Measurements from ENCODE around the gene GZF1. TPM values are rescaled to one million over a fixed set of nuclear protein-coding genes. Genes with fewer than 3 reads are reported as not detected.

GZF1 gene
- polyA plus RNA-seq, 10 donors = 8.1 to 14.8 (median 10.9) TPM

DNA sequence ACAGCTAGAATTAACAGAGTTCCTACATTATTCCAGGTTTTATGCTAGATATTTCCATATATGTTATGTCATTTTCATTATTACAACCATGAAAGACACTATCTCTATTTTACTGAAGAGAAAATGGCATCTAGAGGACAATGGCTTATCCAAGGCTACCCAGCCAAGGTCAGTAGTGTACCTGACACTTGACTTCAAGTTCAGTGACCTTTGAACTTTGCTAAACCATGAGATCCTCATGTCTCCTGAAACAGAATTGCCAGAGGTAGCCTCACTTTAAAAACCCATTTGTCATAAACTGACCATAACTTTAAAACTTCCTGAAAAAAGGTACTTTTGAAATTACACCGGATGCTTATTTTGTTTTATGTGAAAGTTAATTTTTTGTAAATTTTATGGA lies 44.9 kb downstream of the GZF1 start:
- DNase-seq = no peak

DNA sequence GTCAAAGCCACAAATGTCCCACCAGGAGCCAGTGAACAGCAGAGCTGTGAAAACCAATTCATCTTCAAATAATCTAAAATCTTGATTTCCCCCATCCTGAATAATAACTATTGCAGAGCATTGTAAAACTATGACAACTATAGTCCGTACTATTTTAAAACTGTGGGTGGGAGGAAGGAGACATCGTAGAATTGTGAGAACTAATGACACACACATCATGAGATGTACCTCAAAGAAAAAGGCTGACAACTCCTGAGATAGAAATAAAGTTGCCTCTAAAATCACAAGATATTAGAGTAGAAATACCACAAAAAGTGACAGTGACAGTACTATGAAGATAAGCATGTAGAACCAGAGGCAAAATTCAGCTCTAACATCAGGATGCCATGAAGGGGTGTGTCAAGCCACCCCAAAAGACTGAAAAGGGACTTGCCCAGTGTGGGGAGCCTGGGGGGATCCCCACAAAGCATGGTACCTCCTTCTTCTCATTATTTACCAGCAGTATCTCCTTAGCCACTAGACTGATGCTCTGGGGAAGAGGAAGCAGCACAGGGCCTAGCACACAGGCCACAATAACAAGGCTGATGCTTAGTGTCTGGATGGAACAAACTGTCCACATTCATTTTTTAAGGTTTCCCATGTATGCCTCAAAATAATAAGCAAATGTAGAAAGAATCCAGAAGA lies 45.9 kb downstream of the GZF1 start:
- no peak for DNase-seq

DNA sequence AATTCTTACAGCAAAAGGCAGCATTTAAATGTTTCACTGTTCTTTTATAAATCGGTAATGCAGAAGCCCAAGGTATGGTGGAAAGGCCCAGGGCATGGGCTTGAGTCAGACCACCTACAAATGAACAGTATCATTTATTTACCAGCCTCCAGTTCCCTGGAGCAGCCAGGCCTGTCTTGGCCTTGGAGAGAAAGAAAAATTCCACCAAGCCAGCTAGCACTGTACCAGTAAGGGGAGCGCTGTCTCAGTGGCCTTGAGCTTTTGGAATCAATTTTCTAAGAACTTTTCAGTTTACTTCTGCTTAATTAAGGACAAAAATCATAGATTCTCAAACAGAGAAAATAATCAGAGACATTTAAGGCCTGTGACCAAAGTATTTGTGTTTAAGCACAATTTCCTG lies 47.0 kb downstream of the GZF1 start:
- DNase-seq = no peak

DNA sequence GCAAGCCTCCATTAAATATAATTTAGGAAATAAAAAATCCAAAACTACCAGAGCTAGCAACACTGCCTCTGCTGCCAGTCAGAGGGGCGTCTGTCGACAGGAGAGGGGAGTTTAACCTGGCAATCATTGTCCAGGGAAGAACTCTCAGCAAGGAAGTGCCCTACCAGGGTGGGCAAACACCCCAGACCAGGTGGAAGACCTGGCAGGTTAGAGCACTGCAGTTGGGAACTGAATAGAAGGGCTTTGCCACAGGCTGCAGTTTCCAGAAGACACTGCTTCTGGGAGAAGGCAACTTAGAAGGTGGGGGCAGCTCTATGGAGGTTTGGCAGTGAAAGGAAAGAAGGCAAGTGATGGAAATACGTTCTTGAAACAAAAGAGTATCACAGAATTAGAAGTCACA lies 47.8 kb downstream of the GZF1 start:
- no peak for DNase-seq

DNA sequence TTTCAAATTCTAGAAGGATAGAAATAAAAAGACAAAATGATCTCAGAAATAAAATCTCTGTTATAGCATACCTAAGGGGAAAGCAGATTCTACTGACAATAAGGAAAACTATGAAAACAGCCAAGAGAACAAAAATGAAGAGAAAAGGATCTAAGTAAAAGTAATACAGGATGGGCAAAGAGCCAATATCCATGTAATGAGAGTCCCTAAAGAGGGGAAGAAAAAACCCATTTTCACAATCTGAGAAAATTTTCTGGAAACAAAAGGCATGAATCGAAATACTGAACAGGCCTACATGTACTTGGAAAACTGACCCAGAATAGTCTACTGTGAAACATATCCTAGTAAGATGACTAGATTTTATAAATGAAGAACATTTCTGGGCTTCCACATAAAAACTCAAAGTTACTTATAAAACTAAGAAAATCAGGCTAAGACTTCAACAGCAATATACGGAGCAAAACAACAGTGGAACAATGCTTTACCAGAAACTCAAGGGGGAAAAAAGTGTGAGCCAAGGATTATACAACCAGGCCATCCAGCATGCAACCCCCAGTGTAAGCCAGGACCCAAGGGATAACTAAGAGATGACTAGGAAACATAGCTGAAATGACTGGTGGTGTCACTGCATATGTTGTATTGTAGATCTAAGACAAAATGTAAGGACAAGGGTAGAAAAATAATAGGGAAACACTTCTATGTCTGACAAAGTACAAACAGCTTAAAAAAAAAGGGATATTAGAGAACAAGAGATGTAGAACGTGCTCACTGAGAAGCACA lies 49.1 kb downstream of the GZF1 start:
- peak in 2 of 3 donors; percentile 31 to 52 for DNase-seq

DNA sequence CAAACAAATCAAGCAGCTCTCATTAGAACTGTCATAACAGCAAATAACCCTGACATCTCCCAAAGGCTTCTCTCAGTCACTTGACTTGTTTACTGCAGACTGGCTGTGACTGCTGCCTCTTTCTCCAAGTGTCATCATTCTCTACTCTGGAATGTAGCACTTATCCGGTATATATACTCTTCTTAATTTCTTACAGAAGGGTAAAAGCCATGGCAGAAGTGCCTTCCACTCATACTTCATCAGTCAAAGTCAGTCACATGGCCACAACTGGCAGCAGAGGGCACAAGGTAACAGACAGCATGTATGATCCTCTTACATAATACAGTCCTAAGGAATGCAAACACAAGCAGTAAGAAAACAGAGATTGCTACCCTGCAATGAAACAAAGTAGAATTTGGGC lies 50.0 kb downstream of the GZF1 start:
- DNase-seq = no peak

DNA sequence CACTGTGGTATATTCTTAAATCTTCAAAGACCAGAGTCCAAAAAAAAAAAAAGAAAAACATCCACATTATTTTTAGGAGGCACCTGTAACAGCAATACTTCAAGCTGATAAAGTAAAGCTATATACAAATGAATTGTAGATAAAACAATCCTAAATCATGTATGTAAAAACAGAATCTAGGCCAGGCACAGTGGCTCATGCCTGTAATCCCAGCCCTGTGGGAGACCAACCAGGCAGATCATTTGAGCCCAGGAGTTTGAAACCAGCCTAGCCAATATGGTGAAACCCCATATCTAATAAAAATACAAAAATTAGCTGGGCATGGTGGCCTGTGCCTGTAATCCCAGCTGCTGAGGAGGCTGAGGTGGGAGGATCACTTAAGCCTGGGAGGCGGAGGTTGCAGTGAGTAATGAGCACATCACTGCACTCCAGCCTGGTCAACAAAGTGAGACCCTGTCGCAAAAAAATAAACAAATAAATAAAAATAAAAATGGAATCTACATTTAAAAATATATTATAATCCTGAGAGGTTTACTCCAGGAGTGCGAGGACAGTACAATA lies 52.0 kb downstream of the GZF1 start:
- no peak for DNase-seq

DNA sequence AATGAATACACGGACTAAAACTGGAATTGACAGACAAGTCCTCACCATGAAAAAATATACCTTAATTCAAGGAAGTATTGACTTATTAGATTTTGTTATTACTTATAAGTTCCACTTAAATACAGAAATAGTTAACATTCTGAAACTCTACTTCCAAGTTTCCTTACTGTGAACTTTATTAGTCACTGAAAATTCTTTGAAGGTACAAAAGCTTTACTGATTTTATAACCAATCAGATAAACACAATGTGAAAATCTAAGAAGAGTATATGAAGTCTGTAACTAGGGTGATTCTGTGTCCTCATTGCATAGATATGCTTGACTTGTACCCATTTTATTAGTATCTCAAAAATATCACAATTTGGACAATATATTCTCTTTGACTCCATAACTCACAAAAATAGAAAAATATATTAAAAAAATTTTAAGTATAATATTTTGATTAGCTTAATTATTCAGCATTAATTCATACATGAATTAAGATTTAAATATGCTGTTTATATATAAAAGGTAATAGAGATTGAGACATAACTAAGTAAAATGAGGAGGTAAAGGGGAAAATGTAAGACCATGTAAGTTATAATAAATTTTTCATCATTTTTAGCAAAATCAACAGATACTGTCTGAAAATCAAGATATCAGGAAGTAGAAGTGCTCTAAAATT lies 52.7 kb downstream of the GZF1 start:
- DNase-seq = no peak

DNA sequence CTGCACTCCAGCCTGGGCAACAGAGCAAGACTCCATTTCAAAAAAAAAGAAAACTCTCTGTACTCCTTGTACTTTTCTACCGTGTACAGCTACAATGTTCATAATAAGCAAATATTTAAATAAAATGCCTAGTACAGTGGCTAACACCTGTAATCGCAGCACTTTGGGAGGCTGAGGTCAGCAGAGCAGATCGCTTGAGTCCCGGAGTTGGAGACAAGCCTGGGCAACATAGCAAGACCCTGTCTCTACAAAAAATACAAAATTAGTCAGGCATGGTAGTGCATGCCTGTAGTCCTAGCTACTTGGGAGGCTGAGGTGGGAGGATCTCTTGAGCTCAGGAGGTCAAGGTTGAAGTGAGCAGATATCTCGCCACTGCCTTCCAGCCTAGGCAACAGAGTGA lies 53.6 kb downstream of the GZF1 start:
- no peak for DNase-seq

DNA sequence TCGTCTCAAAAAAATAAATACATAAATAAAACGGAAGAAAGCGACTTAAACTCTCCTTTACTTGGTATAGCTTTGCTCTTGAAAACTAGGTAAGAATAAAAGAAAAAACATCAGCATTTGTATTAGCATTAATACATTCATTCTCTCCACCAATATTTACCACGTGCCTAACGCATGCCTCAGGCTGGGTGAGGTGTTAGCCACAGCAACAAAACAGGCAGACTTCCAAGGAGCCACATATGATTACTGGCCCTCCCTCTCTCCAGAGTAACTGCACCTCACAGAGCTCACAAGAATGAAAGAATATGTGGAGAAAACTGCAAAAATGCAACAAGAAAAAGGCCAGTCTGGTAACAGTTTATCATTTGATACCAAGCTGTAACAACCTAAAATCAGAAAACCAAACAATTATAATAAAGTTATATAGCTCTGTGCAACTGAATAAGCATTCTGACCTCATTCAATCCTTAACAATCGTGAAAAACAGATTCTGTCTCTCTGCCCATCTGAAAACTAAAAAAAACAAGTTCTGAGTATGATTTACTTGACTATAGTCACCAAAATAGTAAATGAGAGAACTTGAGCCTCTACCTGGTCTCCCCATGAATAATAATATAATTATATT lies 54.1 kb downstream of the GZF1 start:
- DNase-seq = no peak

DNA sequence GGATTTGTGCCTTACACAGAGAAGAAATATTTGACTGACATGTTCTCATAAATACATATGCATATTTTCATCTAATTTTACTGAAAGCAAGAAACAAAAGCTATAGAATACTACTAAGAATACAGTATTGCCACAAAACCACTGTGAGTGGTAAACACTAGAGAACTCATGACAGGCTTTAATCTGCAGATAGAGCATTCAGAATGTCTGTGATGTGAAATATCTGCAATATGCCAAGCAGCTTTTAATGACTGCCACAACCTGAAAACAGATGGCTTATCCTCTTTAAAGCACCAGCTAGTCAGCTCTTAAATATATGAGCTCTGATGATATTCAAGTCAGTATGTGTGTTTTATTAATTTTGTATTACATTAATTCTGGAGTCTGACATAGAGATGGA lies 55.9 kb downstream of the GZF1 start:
- DNase-seq = no peak

DNA sequence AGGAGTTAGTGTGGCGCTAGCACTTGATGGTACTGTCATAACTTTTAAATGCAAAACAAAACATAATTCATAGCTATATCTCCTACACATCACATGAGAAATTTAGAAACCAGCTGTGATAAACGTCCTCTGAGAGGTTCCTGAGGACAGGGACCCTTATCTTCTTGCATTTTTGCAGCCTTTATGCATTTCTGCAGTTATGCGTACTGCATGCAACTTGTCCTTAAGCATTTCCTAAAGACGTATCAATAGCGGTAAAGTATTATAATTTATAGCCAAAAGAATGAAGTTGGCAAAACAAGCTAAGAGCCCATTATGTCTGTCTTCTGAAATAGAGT lies 57.6 kb downstream of the GZF1 start:
- no peak for DNase-seq

DNA sequence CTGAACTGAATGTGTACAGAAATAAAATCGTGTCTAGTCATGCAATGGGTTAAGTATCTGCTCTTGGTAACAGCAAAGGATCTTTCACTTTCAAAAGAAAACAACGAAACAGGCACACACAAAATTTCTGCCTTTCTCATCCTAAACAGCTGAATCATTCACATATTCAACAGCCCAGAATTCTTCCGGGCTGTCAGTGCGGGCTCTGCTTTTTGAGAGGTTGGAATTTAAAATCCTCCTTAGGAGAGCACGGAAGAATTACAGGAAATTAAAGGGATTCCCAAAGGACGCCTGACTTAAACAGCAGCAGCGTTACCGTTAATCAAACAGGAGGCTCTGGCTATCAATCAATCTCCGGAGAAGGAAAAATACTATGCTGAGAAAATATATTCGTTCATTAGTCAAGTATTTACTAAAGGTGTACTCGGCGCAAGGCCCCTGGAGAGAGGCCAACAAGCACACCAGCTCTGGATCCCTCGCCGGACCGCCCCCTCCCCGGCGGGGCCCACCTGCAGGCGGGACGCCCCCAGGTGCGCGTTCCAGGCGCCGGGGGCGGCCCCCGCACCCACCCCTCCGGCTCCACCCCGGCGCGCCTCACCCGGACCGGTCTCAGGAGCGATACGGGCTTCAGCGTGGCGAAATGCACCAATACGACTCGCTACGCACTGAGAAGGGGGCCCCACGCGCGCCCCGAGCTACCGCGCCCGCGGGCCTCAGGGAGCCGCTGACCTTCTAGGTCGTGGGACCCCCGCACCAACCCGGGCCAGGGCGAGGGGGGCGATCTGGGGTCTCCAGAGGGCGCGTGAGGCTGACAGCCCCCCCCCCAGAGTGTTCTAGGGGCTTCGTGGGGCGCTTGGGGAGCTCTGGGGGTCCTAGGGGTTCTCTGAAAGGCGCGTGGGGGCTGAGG lies 58.3 kb downstream of the GZF1 start:
- peak in 2 of 3 donors; percentile 45 to 57 for DNase-seq

DNA sequence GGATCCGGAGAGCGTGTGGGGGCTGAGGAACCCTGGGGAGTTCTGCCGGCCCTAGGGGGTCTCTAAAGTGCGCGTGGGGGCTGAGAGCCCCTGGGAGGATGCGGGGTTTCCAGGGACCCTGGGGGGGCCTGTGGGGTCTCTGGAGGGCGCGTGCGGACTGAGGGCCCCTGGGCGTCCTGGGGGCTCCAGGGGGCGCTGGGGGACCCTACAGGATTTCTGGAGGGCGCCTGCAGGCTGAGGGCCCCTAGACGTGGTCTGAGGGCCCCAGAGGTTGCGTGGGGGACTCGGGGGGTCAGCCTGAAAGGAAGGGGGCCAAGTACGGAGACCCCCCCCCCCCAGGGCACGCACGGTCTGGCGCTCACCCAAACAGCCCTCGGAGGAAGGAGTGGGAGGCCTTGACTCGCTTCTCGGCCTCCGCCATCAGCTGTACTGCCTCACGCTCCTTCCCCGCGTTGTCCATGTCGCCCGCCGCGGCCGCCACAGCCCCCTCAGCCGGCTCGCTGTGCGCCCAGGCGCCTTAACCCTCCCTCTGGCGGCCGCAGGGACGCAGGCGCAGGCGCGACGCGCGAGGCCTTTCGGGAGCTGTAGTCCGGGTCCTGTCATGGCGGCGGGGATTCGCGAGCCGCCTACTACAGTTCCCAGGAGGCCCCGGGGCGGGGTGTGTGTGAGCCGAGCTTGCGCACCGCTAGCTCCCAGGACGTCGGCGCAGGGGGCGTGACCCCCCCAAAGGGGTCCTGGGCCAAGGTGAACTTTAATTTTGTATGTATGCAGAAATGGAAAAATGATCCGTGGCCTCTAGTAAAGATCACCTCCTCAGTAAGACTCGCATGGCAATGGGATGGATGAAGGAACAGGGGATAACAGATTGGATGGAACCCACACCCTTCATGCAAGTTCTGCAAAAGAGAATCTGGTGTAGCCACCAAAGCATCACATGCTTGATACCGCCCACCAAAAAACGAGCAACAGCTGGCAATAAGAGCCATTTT lies 59.3 kb downstream of the GZF1 start, which contains the start of gene NAPB:
NAPB (minus strand) TSS at position 546 of the 989 bp plus-strand sequence; CDS start at position 460, 86 bp downstream.
- DNase-seq = peak; percentile 93 to 98 (median 95)

Other genes starting within 250 kb of the GZF1 start
- gene NXT1, start 11.4 kb upstream of the GZF1 start, polyA plus RNA-seq (ENCODE audit: insufficient read length in 10 of 10) = 10 to 100 TPM in 9 of 10 donors, 1 to 10 TPM in 1; 9.8 to 17.2 (median 12.4) TPM
- gene NAPB, start 59.3 kb downstream of the GZF1 start, polyA plus RNA-seq (ENCODE audit: insufficient read length in 10 of 10) = 10 to 100 TPM in 2 of 10 donors, 1 to 10 TPM in 8; 5.0 to 12.9 (median 7.6) TPM
- gene CSTL1, start 77.5 kb downstream of the GZF1 start, polyA plus RNA-seq (ENCODE audit: insufficient read length in 10 of 10) = not detected
- gene CST11, start 90.7 kb downstream of the GZF1 start, polyA plus RNA-seq (ENCODE audit: insufficient read length in 10 of 10) = not detected
- gene CST8, start 128.9 kb downstream of the GZF1 start, polyA plus RNA-seq (ENCODE audit: insufficient read length in 10 of 10) = not detected
- gene CST9L, start 206.3 kb downstream of the GZF1 start, polyA plus RNA-seq (ENCODE audit: insufficient read length in 10 of 10) = not detected
- gene CST9, start 243.7 kb downstream of the GZF1 start, polyA plus RNA-seq (ENCODE audit: insufficient read length in 10 of 10) = not detected